ENCODE results near the gene PSMD14.
A peak's percentile ranks its signal among the peaks of the same experiment; 100 is the strongest.

The PSMD14 gene

GRCh38 chr2:161321944-161322648 lies 13.9 kb downstream of the PSMD14 start:
- Histone ChIP-seq H4K91ac (ENCODE audit: low read length) (no peak overlapping the region), H3K4ac (ENCODE audit: low read depth in 1 of 2, low read length in 2 of 2) (no peak overlapping the region), H3K18ac (ENCODE audit: low read depth in 1 of 2, low read length in 2 of 2) (no peak overlapping the region), H3K14ac (ENCODE audit: low read length in 2 of 2) (no peak overlapping the region), H3K4me2 (ENCODE audit: low read length, poor library complexity, severe bottlenecking) (no peak overlapping the region), H2AFZ (ENCODE audit: low read depth, low read length) (no peak overlapping the region), H3K23ac (ENCODE audit: low read length in 2 of 2) (no peak overlapping the region), H2BK5ac (ENCODE audit: low read depth, low read length, poor library complexity, severe bottlenecking) (no peak overlapping the region), H3K9ac (ENCODE audit: low read length) (no peak overlapping the region), H3K9me3 (ENCODE audit: control insufficient read depth, low read length) (no peaks in the 10 kb centered on the region), H2BK15ac (ENCODE audit: low read depth, poor library complexity, severe bottlenecking) (no peak overlapping the region), H2BK12ac (ENCODE audit: low read length in 2 of 2) (no peak overlapping the region), H2BK120ac (ENCODE audit: low read depth, low read length) (no peak overlapping the region), H4K8ac (ENCODE audit: low read length) (no peak overlapping the region), H3K36me3 (ENCODE audit: control insufficient read depth in 1 of 2, insufficient read depth in 2 of 2, low read depth in 1 of 2, low read length in 2 of 2) (peaks cover 3 to 48% of the 10 kb centered on the region in 2 experiments), H3K4me3 (ENCODE audit: insufficient read depth in 1 of 2, low read depth in 1 of 2, low read length in 2 of 2) (no peak overlapping the region), H3K4me1 (ENCODE audit: control insufficient read depth, insufficient read depth, low read depth, low read length) (no peaks in the 10 kb centered on the region), H3K27me3 (ENCODE audit: control insufficient read depth in 1 of 2, insufficient read depth in 1 of 2, low read length in 2 of 2) (no peaks in the 10 kb centered on the region), H3K27ac (ENCODE audit: low read length, poor library complexity, severe bottlenecking) (no peak overlapping the region), H2AK5ac (ENCODE audit: low read length, severe bottlenecking) (no peak overlapping the region), H3K79me1 (replicated peaks; ENCODE audit: low read length, poor library complexity, severe bottlenecking) (peaks cover 11% of the 10 kb centered on the region)
- WGBS, result 96% methylated on average over 5 of the region's 6 CpGs
- no peak for DNase-seq

DNA sequence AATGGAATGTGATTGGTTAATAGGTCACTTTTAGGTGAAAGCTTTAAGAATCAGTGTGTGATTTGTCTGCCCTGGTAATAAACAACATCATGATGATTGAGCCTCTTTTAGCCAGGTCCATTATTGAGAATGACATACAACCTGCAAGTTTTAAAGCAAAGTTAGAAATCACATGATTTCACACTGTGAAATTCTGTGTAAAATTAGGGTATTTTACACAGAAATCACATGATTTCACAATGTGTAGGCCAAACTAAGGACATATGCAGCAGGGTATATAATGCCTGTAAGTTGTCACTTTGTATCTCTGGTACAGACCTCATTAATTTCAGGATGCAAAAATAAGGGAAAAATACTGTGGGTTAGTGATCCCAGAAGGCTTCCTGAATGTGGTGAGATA lies 16.7 kb downstream of the PSMD14 start:
- no peak overlapping the region for H4K91ac ChIP-seq (ENCODE audit: low read length)
- H3K36me3 ChIP-seq (ENCODE audit: control insufficient read depth in 1 of 2, insufficient read depth in 2 of 2, low read depth in 1 of 2, low read length in 2 of 2), result peaks cover 3 to 42% of the 10 kb centered on the region in 2 experiments
- no peak overlapping the region for H3K4ac ChIP-seq (ENCODE audit: low read depth in 1 of 2, low read length in 2 of 2)
- H2BK5ac ChIP-seq (ENCODE audit: low read depth, low read length, poor library complexity, severe bottlenecking), result no peak overlapping the region
- no peak overlapping the region for H2BK120ac ChIP-seq (ENCODE audit: low read depth, low read length)
- DNase-seq, result no peak
- H3K23ac ChIP-seq (ENCODE audit: low read length in 2 of 2), result no peak overlapping the region
- H2BK15ac ChIP-seq (ENCODE audit: low read depth, poor library complexity, severe bottlenecking), result no peak overlapping the region
- no peak overlapping the region for H2AK5ac ChIP-seq (ENCODE audit: low read length, severe bottlenecking)
- no peak overlapping the region for H3K18ac ChIP-seq (ENCODE audit: low read depth in 1 of 2, low read length in 2 of 2)
- no peaks in the 10 kb centered on the region for H3K27me3 ChIP-seq (ENCODE audit: control insufficient read depth in 1 of 2, insufficient read depth in 1 of 2, low read length in 2 of 2)
- H2BK12ac ChIP-seq (ENCODE audit: low read length in 2 of 2), result no peak overlapping the region
- H3K9ac ChIP-seq (ENCODE audit: low read length), result no peak overlapping the region
- no peak overlapping the region for H3K14ac ChIP-seq (ENCODE audit: low read length in 2 of 2)
- no peaks in the 10 kb centered on the region for H3K9me3 ChIP-seq (ENCODE audit: control insufficient read depth, low read length)
- no peak overlapping the region for H4K8ac ChIP-seq (ENCODE audit: low read length)
- H3K79me1 ChIP-seq (replicated peaks; ENCODE audit: low read length, poor library complexity, severe bottlenecking), result peaks cover 10% of the 10 kb centered on the region
- H2AFZ ChIP-seq (ENCODE audit: low read depth, low read length), result no peak overlapping the region
- no peak overlapping the region for H3K4me3 ChIP-seq (ENCODE audit: insufficient read depth in 1 of 2, low read depth in 1 of 2, low read length in 2 of 2)
- no peak overlapping the region for H3K27ac ChIP-seq (ENCODE audit: low read length, poor library complexity, severe bottlenecking)
- no peaks in the 10 kb centered on the region for H3K4me1 ChIP-seq (ENCODE audit: control insufficient read depth, insufficient read depth, low read depth, low read length)
- H3K4me2 ChIP-seq (ENCODE audit: low read length, poor library complexity, severe bottlenecking), result no peak overlapping the region

GRCh38 chr2:161327582-161327981 lies 19.4 kb downstream of the PSMD14 start:
- Histone ChIP-seq H3K4me2 (ENCODE audit: low read length, poor library complexity, severe bottlenecking) (no peak overlapping the region), H3K9ac (ENCODE audit: low read length) (no peak overlapping the region), H3K4me1 (ENCODE audit: control insufficient read depth, insufficient read depth, low read depth, low read length) (no peaks in the 10 kb centered on the region), H3K27ac (ENCODE audit: low read length, poor library complexity, severe bottlenecking) (no peak overlapping the region), H2BK120ac (ENCODE audit: low read depth, low read length) (no peak overlapping the region), H2BK15ac (ENCODE audit: low read depth, poor library complexity, severe bottlenecking) (no peak overlapping the region), H4K91ac (ENCODE audit: low read length) (no peak overlapping the region), H3K4ac (ENCODE audit: low read depth in 1 of 2, low read length in 2 of 2) (no peak overlapping the region), H2BK12ac (ENCODE audit: low read length in 2 of 2) (no peak overlapping the region), H3K27me3 (ENCODE audit: control insufficient read depth in 1 of 2, insufficient read depth in 1 of 2, low read length in 2 of 2) (no peaks in the 10 kb centered on the region), H2AFZ (ENCODE audit: low read depth, low read length) (no peak overlapping the region), H2BK5ac (ENCODE audit: low read depth, low read length, poor library complexity, severe bottlenecking) (no peak overlapping the region), H3K14ac (ENCODE audit: low read length in 2 of 2) (no peak overlapping the region), H3K23ac (ENCODE audit: low read length in 2 of 2) (no peak overlapping the region), H3K9me3 (ENCODE audit: control insufficient read depth, low read length) (no peaks in the 10 kb centered on the region), H3K18ac (ENCODE audit: low read depth in 1 of 2, low read length in 2 of 2) (no peak overlapping the region), H3K36me3 (ENCODE audit: control insufficient read depth in 1 of 2, insufficient read depth in 2 of 2, low read depth in 1 of 2, low read length in 2 of 2) (peaks cover 0 to 28% of the 10 kb centered on the region in 2 experiments), H3K79me1 (replicated peaks; ENCODE audit: low read length, poor library complexity, severe bottlenecking) (peaks cover 8% of the 10 kb centered on the region), H4K8ac (ENCODE audit: low read length) (no peak overlapping the region), H2AK5ac (ENCODE audit: low read length, severe bottlenecking) (no peak overlapping the region), H3K4me3 (ENCODE audit: insufficient read depth in 1 of 2, low read depth in 1 of 2, low read length in 2 of 2) (no peak overlapping the region)
- DNase-seq, result no peak
- WGBS, result no CpG with 5 or more reads among the region's 1 CpG

DNA sequence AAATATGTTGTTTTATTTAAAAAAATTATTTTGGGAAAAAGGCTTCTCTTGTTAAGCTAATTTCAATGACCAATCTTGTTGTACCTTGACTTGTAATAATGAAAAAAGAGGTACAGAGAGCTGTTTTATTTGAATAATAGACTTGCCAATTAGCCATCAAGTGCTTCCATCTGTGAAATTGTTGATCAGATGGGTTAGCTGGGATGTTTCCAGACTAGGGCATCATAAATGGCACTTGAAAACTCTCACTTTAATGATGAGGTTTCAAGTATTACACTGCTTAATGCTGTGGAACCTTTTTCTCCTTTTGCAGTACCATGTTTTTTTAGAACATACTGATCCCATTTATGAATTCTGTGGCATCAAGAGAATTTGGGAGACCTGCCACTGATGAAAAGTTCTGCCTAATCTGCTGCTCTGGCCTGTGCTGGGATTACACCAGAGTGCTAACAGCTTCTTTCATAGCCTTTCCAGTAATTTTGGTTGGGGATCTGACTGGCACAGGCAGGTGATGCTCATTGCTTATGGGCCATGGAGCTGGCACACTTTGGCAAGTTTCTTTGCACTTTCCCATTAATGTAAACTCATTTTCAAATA lies 24.2 kb downstream of the PSMD14 start:
- Histone ChIP-seq H3K18ac (ENCODE audit: low read depth in 1 of 2, low read length in 2 of 2) (no peak overlapping the region), H3K36me3 (ENCODE audit: control insufficient read depth in 1 of 2, insufficient read depth in 2 of 2, low read depth in 1 of 2, low read length in 2 of 2) (peaks cover 6 to 7% of the 10 kb centered on the region in 2 experiments), H2BK120ac (ENCODE audit: low read depth, low read length) (no peak overlapping the region), H3K9ac (ENCODE audit: low read length) (no peak overlapping the region), H3K4ac (ENCODE audit: low read depth in 1 of 2, low read length in 2 of 2) (no peak overlapping the region), H3K27ac (ENCODE audit: low read length, poor library complexity, severe bottlenecking) (no peak overlapping the region), H2BK15ac (ENCODE audit: low read depth, poor library complexity, severe bottlenecking) (no peak overlapping the region), H4K91ac (ENCODE audit: low read length) (no peak overlapping the region), H3K27me3 (ENCODE audit: control insufficient read depth in 1 of 2, insufficient read depth in 1 of 2, low read length in 2 of 2) (no peaks in the 10 kb centered on the region), H3K79me1 (replicated peaks; ENCODE audit: low read length, poor library complexity, severe bottlenecking) (peaks cover 14% of the 10 kb centered on the region), H4K8ac (ENCODE audit: low read length) (no peak overlapping the region), H3K23ac (ENCODE audit: low read length in 2 of 2) (no peak overlapping the region), H3K4me3 (ENCODE audit: insufficient read depth in 1 of 2, low read depth in 1 of 2, low read length in 2 of 2) (no peak overlapping the region), H3K9me3 (ENCODE audit: control insufficient read depth, low read length) (no peaks in the 10 kb centered on the region), H2AK5ac (ENCODE audit: low read length, severe bottlenecking) (peak overlapping the region; percentile 31), H2BK5ac (ENCODE audit: low read depth, low read length, poor library complexity, severe bottlenecking) (no peak overlapping the region), H2BK12ac (ENCODE audit: low read length in 2 of 2) (no peak overlapping the region), H3K4me1 (ENCODE audit: control insufficient read depth, insufficient read depth, low read depth, low read length) (no peaks in the 10 kb centered on the region), H2AFZ (ENCODE audit: low read depth, low read length) (no peak overlapping the region), H3K4me2 (ENCODE audit: low read length, poor library complexity, severe bottlenecking) (no peak overlapping the region), H3K14ac (ENCODE audit: low read length in 2 of 2) (no peak overlapping the region)
- DNase-seq, result no peak
